Liver (tissue), 9 donors: ENCODE data around the gene HINT2. TPM values are rescaled to one million over a fixed set of nuclear protein-coding genes. Genes with fewer than 3 reads are reported as not detected.

Experiments used
- DNase-seq: peaks from one replicate; pipeline ENCODE4 v3.0.0-alpha.2; 2017; ENCODE audit warnings: low spot score
- H3K27ac ChIP-seq, 2 donors: one replicate each; pipeline ENCODE4 v1.7.0; 2013; ENCODE audit warnings: inconsistent platforms in 2 of 2, low read length in 2 of 2, control low read depth in 1 of 2, low read depth in 1 of 2, mild to moderate bottlenecking in 1 of 2
- H3K27me3 ChIP-seq, 4 donors: one replicate each; pipeline versions ENCODE4 v1.6.1 to v1.7.0; 2013; ENCODE audit warnings: low read length in 3 of 4, inconsistent platforms in 1 of 4, mild to moderate bottlenecking in 1 of 4, moderate library complexity in 1 of 4; ENCODE audit not compliant: control insufficient read depth in 4 of 4, insufficient read depth in 4 of 4
- H3K36me3 ChIP-seq, 4 donors: one replicate each; pipeline versions ENCODE4 v1.6.1 to v1.7.0; 2013; ENCODE audit warnings: low read length in 3 of 4, mild to moderate bottlenecking in 3 of 4, low read depth in 1 of 4, moderate library complexity in 1 of 4; ENCODE audit not compliant: control insufficient read depth in 4 of 4, insufficient read depth in 3 of 4
- H3K4me1 ChIP-seq, 4 donors: one replicate each; pipeline versions ENCODE4 v1.6.1 to v1.7.0; 2013; ENCODE audit warnings: low read length in 3 of 4, mild to moderate bottlenecking in 3 of 4, moderate library complexity in 1 of 4; ENCODE audit not compliant: control insufficient read depth in 4 of 4, insufficient read depth in 4 of 4
- H3K4me3 ChIP-seq, 3 donors: one replicate each; pipeline versions ENCODE4 v1.6.1 to v1.7.0; 2013; ENCODE audit warnings: low read length in 3 of 3, control low read depth in 1 of 3, low read depth in 1 of 3, mild to moderate bottlenecking in 1 of 3
- H3K9ac ChIP-seq, 2 donors: one replicate each; pipeline ENCODE4 v1.7.0; 2013; ENCODE audit warnings: low read length in 2 of 2, mild to moderate bottlenecking in 2 of 2, moderate library complexity in 2 of 2, control low read depth in 1 of 2, low read depth in 1 of 2
- H3K9me3 ChIP-seq, 4 donors: one replicate each; pipeline versions ENCODE4 v1.6.1 to v1.7.0; 2013; ENCODE audit warnings: low read length in 3 of 4; ENCODE audit not compliant: control insufficient read depth in 4 of 4
- ATF3 ChIP-seq: IDR thresholded peaks from 2 replicates; pipeline ENCODE4 v1.6.1; 2016; ENCODE audit warnings: antibody characterized with exemption
- CTCF ChIP-seq: fragments of 150-350 bp; IDR thresholded peaks from 2 replicates; pipeline ENCODE4 v1.5.1; 2017; ENCODE audit warnings: improper control_type of control experiment, low read depth, low read length; ENCODE audit not compliant: missing input control
- EGR1 ChIP-seq, 2 donors: IDR thresholded peaks; 2 replicates each; pipeline ENCODE4 v1.6.1; 2016 to 2018; ENCODE audit warnings: antibody characterized with exemption in 2 of 2, low read depth in 2 of 2
- FOXA1 ChIP-seq: IDR thresholded peaks from 2 replicates; pipeline ENCODE4 v1.6.1; 2016; ENCODE audit warnings: antibody characterized with exemption
- FOXA2 ChIP-seq: IDR thresholded peaks from 2 replicates; pipeline ENCODE4 v1.6.1; 2016; ENCODE audit warnings: antibody characterized with exemption
- GABPA ChIP-seq, 2 donors: IDR thresholded peaks in 1 of 2; conservative IDR thresholded peaks in 1 of 2; 2 replicates each; pipeline ENCODE4 v1.6.1; 2016; ENCODE audit warnings: antibody characterized with exemption in 2 of 2, mild to moderate bottlenecking in 1 of 2, moderate library complexity in 1 of 2
- HNF4A ChIP-seq, 2 donors: conservative IDR thresholded peaks; 2 replicates each; pipeline ENCODE4 v1.6.1; 2016; ENCODE audit warnings: antibody characterized with exemption in 2 of 2, mild to moderate bottlenecking in 2 of 2
- HNF4G ChIP-seq: IDR thresholded peaks from 2 replicates; pipeline ENCODE4 v1.6.1; 2016; ENCODE audit warnings: antibody characterized with exemption
- JUND ChIP-seq, 2 donors: IDR thresholded peaks; 2 replicates each; pipeline ENCODE4 v1.6.1; 2016; ENCODE audit warnings: antibody characterized with exemption in 2 of 2
- NR2F2 ChIP-seq: IDR thresholded peaks from 2 replicates; pipeline ENCODE4 v1.6.1; 2016; ENCODE audit warnings: antibody characterized with exemption
- RAD21 ChIP-seq, 2 donors: IDR thresholded peaks; 2 replicates each; pipeline ENCODE4 v1.6.1; 2016; ENCODE audit warnings: antibody characterized with exemption in 2 of 2, mild to moderate bottlenecking in 2 of 2
- REST ChIP-seq: IDR thresholded peaks from 2 replicates; pipeline ENCODE4 v1.6.1; 2016; ENCODE audit warnings: antibody characterized with exemption, mild to moderate bottlenecking
- RXRA ChIP-seq, 2 donors: IDR thresholded peaks; 2 replicates each; pipeline ENCODE4 v1.6.1; 2017 to 2018; ENCODE audit warnings: antibody characterized with exemption in 2 of 2, mild to moderate bottlenecking in 1 of 2
- SP1 ChIP-seq: IDR thresholded peaks from 2 replicates; pipeline ENCODE4 v1.6.1; 2018; ENCODE audit warnings: antibody characterized with exemption, mild to moderate bottlenecking
- TAF1 ChIP-seq: conservative IDR thresholded peaks from 2 replicates; pipeline ENCODE4 v1.6.1; 2016; ENCODE audit warnings: antibody characterized with exemption, mild to moderate bottlenecking
- YY1 ChIP-seq: IDR thresholded peaks from 2 replicates; pipeline ENCODE4 v1.6.1; 2016; ENCODE audit warnings: antibody characterized with exemption, mild to moderate bottlenecking
- ZBTB33 ChIP-seq: IDR thresholded peaks from 2 replicates; pipeline ENCODE4 v1.6.1; 2016; ENCODE audit warnings: antibody characterized with exemption
- WGBS: extraction: QIAGEN DNeasy Blood & Tissue Kit; methylation state at CpG from one replicate; pipeline ENCODE4 v1.1.7; 2013; 5-methylcytosine and 5-hydroxymethylcytosine counted together
- polyA plus RNA-seq, 2 donors: library from polyadenylated mRNA; stranded (reverse) in 1 of 2; unstranded in 1 of 2; fragments of 200-250 nt in 1 of 2; fragments of >200 nt in 1 of 2; fragmentation: Nextera tagmentation in 1 of 2; extraction: Ambion mirVana in 1 of 2; gene quantifications; one replicate each; pipeline versions ENCODE4 v1.2.1 to v1.2.3, GENCODE V29; 2013 to 2015
- total RNA-seq, 2 donors: library from RNA; depleted of rRNA; stranded (reverse); fragments of >200 nt; gene quantifications; one replicate each; pipeline ENCODE4 v1.2.3, GENCODE V29; 2014
- TF ChIP-seq, protein P1 (sequence below): IDR thresholded peaks from 2 replicates; pipeline ENCODE4 v1.6.1; 2016; ENCODE audit warnings: antibody characterized with exemption
- donor health status: healthy.
- donor health status: healthy.
- donor health status: healthy.
- donor health status: healthy.
- donor health status: healthy.

HINT2 gene
- total and polyA plus RNA-seq, 4 donors = 34.3 to 176 (median 76.1) TPM

DNA sequence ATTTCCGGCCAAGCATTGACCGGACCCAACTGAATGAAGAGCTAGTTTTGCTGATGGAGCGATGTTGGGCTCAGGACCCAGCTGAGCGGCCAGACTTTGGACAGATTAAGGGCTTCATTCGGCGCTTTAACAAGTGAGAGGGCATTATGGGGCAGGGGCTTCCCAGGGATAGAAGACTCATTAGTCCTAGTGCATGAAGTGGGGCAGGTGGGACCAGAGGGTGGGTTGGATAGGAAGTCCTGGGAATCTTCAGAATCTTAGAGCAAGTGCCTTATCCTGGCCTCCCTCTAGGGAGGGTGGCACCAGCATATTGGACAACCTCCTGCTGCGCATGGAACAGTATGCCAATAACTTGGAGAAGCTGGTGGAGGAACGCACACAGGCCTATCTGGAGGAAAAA lies 8.7 kb downstream of the HINT2 start:
- 98% methylated on average over 8 of the region's 8 CpGs for WGBS
- no peak for DNase-seq
- H3K9me3 ChIP-seq = no peaks in the 10 kb centered on the region
- H3K27ac ChIP-seq = no peak overlapping the region
- peaks cover 0 to 27% (median 13%) of the 10 kb centered on the region in 4 donors for H3K36me3 ChIP-seq
- no peak overlapping the region for H3K4me3 ChIP-seq
- no peaks in the 10 kb centered on the region for H3K27me3 ChIP-seq
- H3K9ac ChIP-seq = no peak overlapping the region
- TF ChIP-seq FOXA1 = no peak
- no peak for TF ChIP-seq YY1
- TF ChIP-seq RXRA (IDR thresholded peaks at IDR 0.05) = no peak
- no peak for TF ChIP-seq EGR1 (IDR thresholded peaks at IDR 0.05; ENCODE audit: low read depth in 2 of 2)
- no peak for TF ChIP-seq JUND (IDR thresholded peaks at IDR 0.05)
- TF ChIP-seq CTCF = no peak
- TF ChIP-seq HNF4A (conservative IDR thresholded peaks at IDR 0.05) = no peak
- no peak for TF ChIP-seq SP1
- TF ChIP-seq TAF1 = no peak
- no peak for TF ChIP-seq NR2F2
- TF ChIP-seq, protein P1, sequence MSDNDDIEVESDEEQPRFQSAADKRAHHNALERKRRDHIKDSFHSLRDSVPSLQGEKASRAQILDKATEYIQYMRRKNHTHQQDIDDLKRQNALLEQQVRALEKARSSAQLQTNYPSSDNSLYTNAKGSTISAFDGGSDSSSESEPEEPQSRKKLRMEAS = no peak
- no peak for TF ChIP-seq HNF4G
- TF ChIP-seq FOXA2 = no peak
- no peak for TF ChIP-seq ZBTB33
- TF ChIP-seq GABPA (IDR thresholded peaks at IDR 0.05 in 1 of 2, conservative IDR thresholded peaks at IDR 0.05 in 1 of 2) = no peak
- TF ChIP-seq REST = no peak
- TF ChIP-seq ATF3 = no peak
- no peak for TF ChIP-seq RAD21 (IDR thresholded peaks at IDR 0.05)
- H3K4me1 ChIP-seq = peaks cover 2 to 11% (median 10%) of the 10 kb centered on the region in 4 donors
